GM12891 (cell line): ENCODE data around the gene SPZ1.
"Not testable (repeated sequence)": the region's sequence is repeated elsewhere in the genome, so short reads cannot be mapped to it uniquely, and the experiment has no call there.

ENCODE experiments used
- DNase-seq: peaks from one replicate; pipeline ENCODE4 v3.0.0; 2011; ENCODE audit warnings: low spot score; ENCODE audit not compliant: insufficient read length
- FAIRE-seq: peaks from 2 replicates; lab custom pipeline; 2011; peaks lifted over from hg19 to GRCh38; lab: Jason Lieb, UNC
- PAX5 ChIP-seq: IDR thresholded peaks from 2 replicates; pipeline ENCODE4 v1.6.1; 2011; ENCODE audit warnings: low read length, moderate library complexity, mild to moderate bottlenecking; ENCODE audit not compliant: insufficient read depth, severe bottlenecking
- POLR2A ChIP-seq: IDR thresholded peaks from 2 replicates; pipeline ENCODE4 v1.6.1; 2011; ENCODE audit warnings: low read depth, low read length, control low read depth
- POLR2AphosphoS5 ChIP-seq: IDR thresholded peaks from 2 replicates; pipeline ENCODE4 v1.6.1; 2011; ENCODE audit warnings: low read depth, low read length, control low read depth
- POU2F2 ChIP-seq: IDR thresholded peaks from 2 replicates; pipeline ENCODE4 v1.6.1; 2011; ENCODE audit warnings: low read depth, mild to moderate bottlenecking, control low read depth, low read length, moderate library complexity
- SPI1 ChIP-seq: IDR thresholded peaks from 2 replicates; pipeline ENCODE4 v1.6.1; 2011; ENCODE audit warnings: low read depth, low read length, control low read depth
- TAF1 ChIP-seq: IDR thresholded peaks from 2 replicates; pipeline ENCODE4 v1.6.1; 2011; ENCODE audit warnings: low read depth, low read length, control low read depth

The SPZ1 gene

GRCh38 chr5:80296121-80296520 is 23.7 kb upstream of the SPZ1 start:
- no peak for TF ChIP-seq SPI1
- no peak for TF ChIP-seq PAX5
- TF ChIP-seq POU2F2: no peak
- TF ChIP-seq POLR2AphosphoS5: no peak
- TF ChIP-seq TAF1: no peak
- TF ChIP-seq POLR2A: no peak
- no peak for FAIRE-seq

GRCh38 chr5:80299601-80300000 is 20.2 kb upstream of the SPZ1 start:
- DNase-seq: no peak
- FAIRE-seq: no peak
- TF ChIP-seq POU2F2: no peak
- no peak for TF ChIP-seq SPI1
- TF ChIP-seq TAF1: no peak
- TF ChIP-seq POLR2AphosphoS5: no peak
- no peak for TF ChIP-seq PAX5
- no peak for TF ChIP-seq POLR2A

More at GRCh38 chr5:80296121-80296520, 23.7 kb upstream of the SPZ1 start:
- DNase-seq: no peak

- DNase-seq: no peak
- TF ChIP-seq POLR2AphosphoS5 (no peak), SPI1 (no peak), PAX5 (no peak)
- FAIRE-seq: no peak
Measured at GRCh38 chr5:80300125-80300524, 19.7 kb upstream of the SPZ1 start.

GRCh38 chr5:80300796-80301195 is 19.0 kb upstream of the SPZ1 start:
- DNase-seq, FAIRE-seq: not testable (repeated sequence)

- not testable (repeated sequence) for FAIRE-seq
Measured at GRCh38 chr5:80301342-80301741, 18.5 kb upstream of the SPZ1 start.

GRCh38 chr5:80302636-80303035 is 17.2 kb upstream of the SPZ1 start:
- no peak for DNase-seq
- no peak for FAIRE-seq

More at GRCh38 chr5:80301342-80301741, 18.5 kb upstream of the SPZ1 start:
- not testable (repeated sequence) for DNase-seq

GRCh38 chr5:80308526-80308925 is 11.3 kb upstream of the SPZ1 start:
- no peak for TF ChIP-seq PAX5
- no peak for TF ChIP-seq POLR2AphosphoS5
- TF ChIP-seq SPI1: no peak
- TF ChIP-seq POU2F2: no peak
- no peak for TF ChIP-seq POLR2A
- TF ChIP-seq TAF1: no peak
- FAIRE-seq (no peak), DNase-seq (no peak)

More at GRCh38 chr5:80302636-80303035, 17.2 kb upstream of the SPZ1 start:
- TF ChIP-seq TAF1 (no peak), POU2F2 (no peak), PAX5 (no peak), POLR2AphosphoS5 (no peak)

- FAIRE-seq (no peak), DNase-seq (no peak)
- TF ChIP-seq TAF1 (no peak), PAX5 (no peak), POLR2A (no peak), SPI1 (no peak), POLR2AphosphoS5 (no peak), POU2F2 (no peak)
Measured at GRCh38 chr5:80309871-80310665, 9.7 kb upstream of the SPZ1 start.

GRCh38 chr5:80315244-80315643 is 4.6 kb upstream of the SPZ1 start:
- TF ChIP-seq SPI1 (no peak), POU2F2 (no peak), PAX5 (no peak), TAF1 (no peak), POLR2AphosphoS5 (no peak), POLR2A (no peak)
- DNase-seq (no peak), FAIRE-seq (no peak)

GRCh38 chr5:80318212-80318611 is 1.6 kb upstream of the SPZ1 start:
- no peak for FAIRE-seq
- DNase-seq: no peak

GRCh38 chr5:80324912-80325311 is 5.1 kb downstream of the SPZ1 start:
- no peak for DNase-seq
- FAIRE-seq: no peak
- no peak for TF ChIP-seq POU2F2
- no peak for TF ChIP-seq POLR2A
- no peak for TF ChIP-seq POLR2AphosphoS5
- no peak for TF ChIP-seq PAX5
- TF ChIP-seq SPI1: no peak
- no peak for TF ChIP-seq TAF1

More at GRCh38 chr5:80318212-80318611, 1.6 kb upstream of the SPZ1 start:
- TF ChIP-seq TAF1 (no peak), POLR2AphosphoS5 (no peak), SPI1 (no peak), POLR2A (no peak), PAX5 (no peak), POU2F2 (no peak)
